ENCODE results near the gene TTC28. TPM values are rescaled to one million over a fixed set of nuclear protein-coding genes. Genes with fewer than 3 reads are reported as not detected.

TTC28 gene
- total RNA-seq, 1 experiment from 2014 or later = not detected

DNA sequence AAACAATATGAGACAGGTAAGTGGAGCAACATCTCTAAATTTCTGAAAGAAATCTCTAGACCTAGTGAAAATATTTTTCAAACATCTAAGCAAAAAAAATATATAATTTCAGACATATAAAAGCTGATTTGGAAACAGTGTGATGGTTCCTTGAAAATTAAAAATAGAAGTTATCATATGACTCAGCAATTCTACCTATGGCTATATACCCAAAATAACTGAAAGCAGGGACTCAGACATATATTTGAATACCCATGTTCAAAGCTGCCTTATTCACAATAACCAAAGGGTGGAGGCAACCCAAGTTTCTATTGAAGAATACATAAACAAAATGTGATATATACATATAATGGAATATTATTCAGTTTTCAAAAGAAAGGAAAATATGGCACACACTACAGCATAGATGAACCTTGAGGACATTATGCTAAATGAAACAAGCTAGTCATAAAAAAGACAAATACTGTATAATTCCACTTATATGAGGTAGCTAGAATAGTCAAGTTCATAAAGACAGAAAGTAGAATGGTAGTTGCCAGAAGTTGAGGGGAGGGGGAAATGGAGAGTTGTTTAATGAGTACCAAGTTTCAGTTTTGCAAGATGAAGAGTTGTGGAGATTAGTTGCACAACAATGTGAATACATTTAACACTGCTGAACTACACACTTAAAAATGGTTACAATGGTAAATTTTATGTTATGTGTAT lies 300.4 kb downstream of the TTC28 start:
- Mint-ChIP-seq H3K4me1 (ENCODE audit: insufficient read depth, unreplicated experiment) (no peaks in the 10 kb centered on the region), H3K9me3 (ENCODE audit: unreplicated experiment) (no peaks in the 10 kb centered on the region), H3K36me3 (ENCODE audit: insufficient read depth, unreplicated experiment) (no peaks in the 10 kb centered on the region), H3K27ac (ENCODE audit: low read depth, unreplicated experiment) (no peak overlapping the region), H3K27me3 (ENCODE audit: insufficient read depth, unreplicated experiment) (peaks cover 63% of the 10 kb centered on the region), H3K4me3 (ENCODE audit: unreplicated experiment) (no peak overlapping the region)
- CTCF ChIA-PET = no interaction called here
- BruUV-seq (replicated peaks) = no TSS peak
- POLR2A ChIA-PET = interaction anchor here (0.6 kb wide), 1 partner anchor 21 kb away, joined by 3 read pairs; no protein-coding TSS in a partner anchor
- TF ChIP-seq, protein P1, sequence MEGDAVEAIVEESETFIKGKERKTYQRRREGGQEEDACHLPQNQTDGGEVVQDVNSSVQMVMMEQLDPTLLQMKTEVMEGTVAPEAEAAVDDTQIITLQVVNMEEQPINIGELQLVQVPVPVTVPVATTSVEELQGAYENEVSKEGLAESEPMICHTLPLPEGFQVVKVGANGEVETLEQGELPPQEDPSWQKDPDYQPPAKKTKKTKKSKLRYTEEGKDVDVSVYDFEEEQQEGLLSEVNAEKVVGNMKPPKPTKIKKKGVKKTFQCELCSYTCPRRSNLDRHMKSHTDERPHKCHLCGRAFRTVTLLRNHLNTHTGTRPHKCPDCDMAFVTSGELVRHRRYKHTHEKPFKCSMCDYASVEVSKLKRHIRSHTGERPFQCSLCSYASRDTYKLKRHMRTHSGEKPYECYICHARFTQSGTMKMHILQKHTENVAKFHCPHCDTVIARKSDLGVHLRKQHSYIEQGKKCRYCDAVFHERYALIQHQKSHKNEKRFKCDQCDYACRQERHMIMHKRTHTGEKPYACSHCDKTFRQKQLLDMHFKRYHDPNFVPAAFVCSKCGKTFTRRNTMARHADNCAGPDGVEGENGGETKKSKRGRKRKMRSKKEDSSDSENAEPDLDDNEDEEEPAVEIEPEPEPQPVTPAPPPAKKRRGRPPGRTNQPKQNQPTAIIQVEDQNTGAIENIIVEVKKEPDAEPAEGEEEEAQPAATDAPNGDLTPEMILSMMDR (IDR thresholded peaks at IDR 0.05; ENCODE audit: unreplicated experiment) = no peak
- intact Hi-C loops (cut with micrococcal nuclease) = no loop called here
- no peak for DNase-seq (ENCODE audit: unreplicated experiment)

DNA sequence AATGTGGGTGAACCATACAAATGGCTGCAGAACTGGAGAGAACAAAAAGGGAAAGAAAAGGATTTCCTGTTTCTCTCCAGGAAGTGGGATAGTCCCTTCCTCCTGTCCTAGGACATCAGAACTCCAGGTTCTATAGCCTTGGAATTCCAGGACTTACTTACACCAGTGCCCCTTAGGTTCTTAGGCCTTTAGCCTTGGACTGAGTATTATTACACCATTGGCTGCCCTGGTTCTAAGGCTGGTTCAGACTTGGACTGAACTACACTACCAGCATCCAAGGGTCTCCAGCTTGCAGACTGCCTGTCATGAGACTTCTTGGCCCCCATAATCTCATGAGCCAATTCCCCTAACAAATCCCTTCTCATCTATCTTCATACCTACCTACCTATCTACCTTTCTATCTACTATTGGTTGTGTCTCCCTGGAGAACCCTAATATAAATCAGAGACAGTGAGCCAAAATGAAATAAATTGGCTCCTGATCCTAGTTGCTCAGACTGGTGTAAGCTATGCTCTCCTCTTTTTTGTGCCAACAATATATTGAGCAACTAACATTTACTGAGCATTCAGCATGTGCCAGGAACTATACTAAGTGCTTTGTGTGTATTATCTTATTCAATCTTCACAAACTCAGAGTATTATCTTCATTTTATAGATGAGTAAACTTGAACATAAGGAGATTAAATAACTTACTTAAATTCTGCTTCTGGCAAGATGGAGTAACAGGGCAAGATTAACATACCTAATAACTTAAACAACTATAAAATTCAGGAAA lies 303.7 kb downstream of the TTC28 start:
- no peaks in the 10 kb centered on the region for H3K4me1 Mint-ChIP-seq (ENCODE audit: insufficient read depth, unreplicated experiment)
- H3K4me3 Mint-ChIP-seq (ENCODE audit: unreplicated experiment) = no peak overlapping the region
- intact Hi-C loops (cut with micrococcal nuclease) = no loop called here
- ChIA-PET CTCF (no interaction called here), POLR2A (no interaction called here)
- H3K36me3 Mint-ChIP-seq (ENCODE audit: insufficient read depth, unreplicated experiment) = no peaks in the 10 kb centered on the region
- H3K9me3 Mint-ChIP-seq (ENCODE audit: unreplicated experiment) = no peaks in the 10 kb centered on the region
- TF ChIP-seq, protein P1 (IDR thresholded peaks at IDR 0.05; ENCODE audit: unreplicated experiment) = no peak
- peaks cover 59% of the 10 kb centered on the region for H3K27me3 Mint-ChIP-seq (ENCODE audit: insufficient read depth, unreplicated experiment)
- BruUV-seq (replicated peaks) = no TSS peak
- peak; percentile 2 for DNase-seq (ENCODE audit: unreplicated experiment)
- no peak overlapping the region for H3K27ac Mint-ChIP-seq (ENCODE audit: low read depth, unreplicated experiment)

DNA sequence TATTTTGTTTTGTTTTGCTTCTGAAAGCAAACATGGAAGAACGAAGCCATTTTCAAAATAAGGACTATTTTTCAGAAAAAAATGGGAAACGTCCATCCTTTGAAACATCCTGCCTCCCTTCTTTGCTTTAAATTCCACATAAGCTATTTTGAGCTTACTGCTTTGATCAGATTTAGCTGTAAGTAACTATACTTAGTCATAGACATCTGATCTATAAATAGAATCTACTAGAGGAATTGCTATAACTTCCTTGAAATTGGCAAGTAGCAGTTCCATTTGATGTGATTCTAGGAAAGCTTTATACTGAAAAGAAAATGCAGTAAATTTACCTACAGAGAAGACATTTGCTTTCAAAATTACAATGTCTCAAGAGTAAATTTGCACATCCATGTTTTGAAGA lies 305.8 kb downstream of the TTC28 start:
- ChIA-PET POLR2A (interaction anchor here (0.6 kb wide), 1 partner anchor 165 kb away, joined by 3 read pairs; no protein-coding TSS in a partner anchor), CTCF (no interaction called here)
- intact Hi-C loops (cut with micrococcal nuclease) = no loop called here
- Mint-ChIP-seq H3K36me3 (ENCODE audit: insufficient read depth, unreplicated experiment) (no peaks in the 10 kb centered on the region), H3K4me3 (ENCODE audit: unreplicated experiment) (no peak overlapping the region), H3K4me1 (ENCODE audit: insufficient read depth, unreplicated experiment) (no peaks in the 10 kb centered on the region), H3K9me3 (ENCODE audit: unreplicated experiment) (no peaks in the 10 kb centered on the region), H3K27ac (ENCODE audit: low read depth, unreplicated experiment) (no peak overlapping the region), H3K27me3 (ENCODE audit: insufficient read depth, unreplicated experiment) (peaks cover 74% of the 10 kb centered on the region)
- BruUV-seq (replicated peaks) = no TSS peak
- TF ChIP-seq, protein P1 (IDR thresholded peaks at IDR 0.05; ENCODE audit: unreplicated experiment) = no peak
- no peak for DNase-seq (ENCODE audit: unreplicated experiment)

DNA sequence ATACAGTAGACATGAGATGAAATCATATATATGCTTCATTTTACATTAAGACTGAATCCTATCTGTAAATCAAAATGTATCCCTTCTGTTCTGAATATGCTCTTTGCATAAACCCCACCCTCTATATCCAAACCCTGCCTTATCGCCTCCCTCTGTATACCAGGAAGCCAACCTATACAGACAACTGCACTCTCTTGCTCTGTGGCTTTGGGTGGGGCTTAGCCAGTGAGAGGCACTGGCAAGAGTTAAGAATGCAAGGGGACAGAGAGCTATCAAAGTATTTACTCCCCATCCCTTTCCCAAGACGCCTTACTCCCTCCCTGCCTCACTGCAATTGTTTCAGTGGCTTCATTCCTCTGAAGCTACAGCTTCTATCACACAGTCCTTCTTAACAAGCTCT lies 309.8 kb downstream of the TTC28 start:
- Mint-ChIP-seq H3K4me3 (ENCODE audit: unreplicated experiment) (no peak overlapping the region), H3K4me1 (ENCODE audit: insufficient read depth, unreplicated experiment) (no peaks in the 10 kb centered on the region), H3K36me3 (ENCODE audit: insufficient read depth, unreplicated experiment) (no peaks in the 10 kb centered on the region), H3K27ac (ENCODE audit: low read depth, unreplicated experiment) (no peak overlapping the region), H3K27me3 (ENCODE audit: insufficient read depth, unreplicated experiment) (peaks cover 69% of the 10 kb centered on the region), H3K9me3 (ENCODE audit: unreplicated experiment) (no peaks in the 10 kb centered on the region)
- DNase-seq (ENCODE audit: unreplicated experiment) = no peak
- TF ChIP-seq, protein P1 (IDR thresholded peaks at IDR 0.05; ENCODE audit: unreplicated experiment) = no peak
- intact Hi-C loops (cut with micrococcal nuclease) = no loop called here
- BruUV-seq (replicated peaks) = no TSS peak
- ChIA-PET POLR2A (no interaction called here), CTCF (no interaction called here)
